NCI-H524 treated with DMSO at 0.1 percent for 48 hours (cell line): Measurements from ENCODE around the gene CIC.

Experiments used
- DNase-seq: peaks from one replicate; lab custom pipeline; 2025; lab: John Stamatoyannopoulos, UW

CIC gene

DNA sequence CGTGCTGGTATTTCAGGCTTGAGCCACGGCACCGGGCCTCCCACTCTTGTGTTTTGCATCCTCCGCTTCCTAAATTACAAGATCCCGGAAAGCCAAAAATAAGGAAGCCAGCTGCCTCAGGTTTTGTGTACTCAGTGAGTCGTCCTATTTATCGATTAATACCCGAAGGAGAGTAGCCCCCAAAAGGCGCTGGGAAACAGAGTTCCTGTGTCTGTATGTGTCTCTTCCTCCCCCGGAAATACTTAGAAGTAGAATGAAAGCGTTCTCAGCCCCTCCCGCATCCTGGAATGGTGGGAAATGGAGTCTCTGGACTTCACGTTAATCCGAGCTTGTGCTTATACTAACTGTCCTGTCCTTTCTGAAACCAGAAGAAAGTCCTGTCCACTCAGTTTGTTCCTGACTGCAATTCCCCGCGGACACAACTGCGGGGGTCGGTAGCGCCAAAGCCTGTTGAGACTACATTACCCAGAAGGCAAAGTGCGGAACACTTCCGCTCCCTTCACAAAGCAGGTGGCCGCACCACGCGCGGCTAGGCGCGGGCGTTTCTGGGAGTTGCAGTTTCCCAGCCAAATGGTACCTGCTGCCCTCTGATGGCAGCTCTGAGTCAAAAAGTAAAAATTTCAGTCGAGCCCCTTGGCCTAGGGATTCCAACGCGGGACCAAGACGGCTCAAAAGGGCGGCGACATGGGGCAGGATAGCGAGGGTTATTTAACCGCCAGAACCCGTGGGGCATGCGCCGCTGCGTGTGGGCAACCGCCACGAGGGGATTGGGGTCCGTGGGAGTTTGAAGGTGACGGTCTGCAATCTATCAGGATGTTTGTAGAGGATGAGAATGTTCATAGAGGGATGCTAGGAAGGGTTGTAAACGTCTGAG is 24.5 kb upstream of the CIC start:
- peak; percentile 79 for DNase-seq

DNA sequence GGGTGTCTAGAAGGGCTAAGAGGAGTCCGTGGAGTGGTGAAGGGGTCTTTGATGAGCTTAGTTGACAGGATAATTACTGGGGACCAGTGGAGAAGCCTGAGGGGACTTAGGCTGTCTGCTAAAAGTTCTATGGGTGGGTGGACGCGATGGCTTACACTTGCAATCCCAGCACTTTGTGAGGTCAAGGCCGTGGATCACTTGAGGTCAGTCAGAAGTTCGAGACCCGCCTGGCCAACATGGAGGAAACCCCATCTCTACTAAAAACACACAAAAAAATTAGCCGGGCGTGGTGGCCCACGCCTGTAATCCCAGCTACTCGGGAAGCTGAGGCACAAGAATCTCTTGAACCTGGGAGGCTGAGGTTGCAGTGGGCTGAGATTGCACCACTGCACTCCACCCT is 23.8 kb upstream of the CIC start:
- no peak for DNase-seq

DNA sequence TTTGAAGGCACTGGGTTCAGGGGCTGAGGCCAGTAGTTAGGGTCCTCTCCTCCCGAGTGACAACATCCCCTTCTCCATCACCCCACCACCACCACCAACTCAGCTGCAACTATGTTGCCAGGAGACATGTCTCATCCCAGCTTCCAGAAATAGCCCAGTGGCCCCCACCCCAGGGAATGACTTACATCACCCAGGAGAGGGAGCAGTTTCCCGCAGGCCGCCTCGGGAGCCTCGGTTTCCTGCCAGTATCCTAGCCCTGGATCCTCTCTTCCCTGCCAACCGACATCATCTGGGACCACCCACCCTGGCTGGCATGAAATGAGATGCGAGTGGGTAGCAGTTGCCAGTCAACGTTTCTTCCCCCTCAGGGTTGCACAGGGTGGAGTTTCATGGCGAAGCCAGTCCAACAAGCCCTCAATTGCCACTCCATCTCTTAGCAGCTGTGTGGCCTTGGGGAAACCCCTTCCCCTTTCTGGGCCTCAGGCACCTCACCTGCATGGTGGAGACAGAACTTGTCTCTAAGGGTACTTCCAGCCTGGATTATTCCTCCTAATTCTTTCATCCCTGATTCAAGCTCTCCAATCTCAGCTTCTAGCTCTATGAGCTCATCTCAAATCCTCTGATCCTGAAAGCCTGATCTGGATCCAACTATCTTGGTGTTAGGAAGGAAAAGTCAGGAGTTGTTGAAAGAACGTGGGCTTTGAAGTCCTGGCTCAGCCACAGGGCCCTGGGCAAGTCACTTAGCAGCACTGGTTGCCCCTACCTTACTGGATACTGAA is 22.7 kb upstream of the CIC start:
- DNase-seq: no peak

DNA sequence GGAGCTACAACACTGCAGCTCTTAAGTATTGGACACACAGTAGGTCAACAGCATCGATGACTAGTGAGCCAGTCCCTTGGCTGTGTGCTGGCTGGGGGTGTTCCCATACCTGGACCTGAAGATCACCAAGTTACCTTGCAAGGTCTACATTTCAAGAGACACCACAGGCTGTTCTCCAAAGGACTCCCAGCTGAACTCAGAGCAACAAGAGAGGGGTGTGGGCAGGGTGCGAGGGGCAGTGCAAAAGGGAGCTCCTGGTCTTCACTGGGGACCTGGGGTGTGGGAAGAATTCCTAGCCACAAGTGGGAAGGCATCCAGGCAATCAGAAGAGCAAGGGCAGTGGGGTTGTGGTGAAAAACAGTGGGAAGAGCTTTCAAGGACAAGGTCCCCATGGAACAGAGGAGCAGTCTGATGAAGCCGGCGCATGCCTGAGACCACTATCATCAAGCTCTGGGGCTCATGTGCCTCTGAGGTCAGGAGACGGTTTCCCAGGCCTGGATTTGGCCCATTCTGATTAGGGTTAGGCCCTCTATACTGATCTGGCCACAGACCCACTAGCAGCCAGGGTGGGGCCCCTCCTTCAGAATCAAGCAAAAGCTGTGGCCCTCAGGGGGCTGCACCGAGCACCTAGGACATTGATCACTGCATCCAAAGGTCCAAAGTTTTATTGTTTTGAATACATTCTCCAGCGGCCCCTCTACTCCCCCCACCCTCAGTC is 22.0 kb upstream of the CIC start:
- DNase-seq: no peak

DNA sequence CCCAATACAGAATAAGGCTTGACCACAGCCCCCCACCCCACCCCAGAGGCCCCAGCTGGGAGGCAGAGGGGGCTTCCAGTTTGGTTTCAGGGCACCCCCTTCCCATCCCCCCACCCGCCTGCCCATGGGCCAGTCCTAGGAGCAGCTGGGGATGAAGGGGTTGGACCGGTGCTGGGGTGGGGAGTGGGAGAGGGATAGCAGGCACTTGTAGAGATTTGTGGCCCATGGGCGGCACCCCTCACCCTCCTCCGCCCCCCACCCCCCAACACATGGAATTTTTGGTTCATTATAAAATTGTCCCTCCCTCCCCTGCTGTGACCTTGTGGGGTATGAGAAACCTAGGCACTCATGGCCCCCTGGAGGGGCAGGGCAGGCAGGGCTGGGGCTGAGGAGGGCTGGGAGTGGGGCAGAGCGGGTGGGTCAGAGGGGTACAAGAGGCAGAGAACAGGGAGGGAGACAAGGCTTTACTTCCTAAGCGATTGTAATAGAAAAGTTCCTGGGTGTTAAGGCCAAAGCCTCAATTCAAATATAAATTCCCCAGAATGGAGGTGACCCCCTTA is 21.3 kb upstream of the CIC start:
- DNase-seq: no peak

DNA sequence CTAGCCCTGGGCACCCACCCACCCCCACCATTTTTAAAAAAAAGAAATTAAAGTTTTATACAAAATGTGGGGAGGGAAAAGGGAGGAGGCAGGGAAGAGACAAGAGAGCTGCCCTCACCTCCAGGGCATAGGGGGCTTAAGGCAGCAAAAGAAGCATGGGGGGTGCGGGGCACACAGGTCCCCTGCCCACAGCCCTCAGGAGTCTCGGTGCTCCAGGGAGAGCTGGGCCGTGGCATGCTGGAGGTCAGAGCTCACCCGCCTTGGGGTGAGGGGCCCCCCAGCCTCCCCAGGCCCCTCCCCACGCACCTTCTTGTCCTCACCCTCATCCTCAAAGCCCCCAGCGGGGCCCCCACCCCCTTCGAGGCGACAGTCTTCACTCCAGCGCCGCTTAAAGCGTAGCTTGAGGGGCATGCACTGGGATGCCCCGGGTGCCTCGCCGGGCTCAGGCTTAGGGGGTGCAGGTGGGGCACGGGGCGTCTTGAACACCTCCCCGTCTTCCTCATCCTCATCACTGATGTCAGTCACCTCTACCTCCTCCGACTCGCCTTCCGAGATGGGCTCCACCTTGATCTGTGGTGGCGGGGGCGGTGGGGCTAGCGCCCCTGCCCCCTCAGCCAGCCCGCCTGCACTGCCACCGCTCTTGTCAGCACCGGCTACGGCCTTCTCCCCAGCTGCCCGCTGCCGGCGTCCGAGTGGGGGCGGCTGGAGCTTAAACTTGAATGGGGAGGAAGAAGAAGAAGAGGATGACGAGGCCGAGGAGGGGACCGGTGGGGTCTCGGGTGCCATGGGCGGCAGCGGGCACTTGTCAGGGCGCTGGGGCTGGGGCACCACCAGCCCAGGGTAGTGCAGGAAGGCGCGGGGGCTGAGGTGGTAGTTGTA is 20.5 kb upstream of the CIC start:
- DNase-seq: no peak

DNA sequence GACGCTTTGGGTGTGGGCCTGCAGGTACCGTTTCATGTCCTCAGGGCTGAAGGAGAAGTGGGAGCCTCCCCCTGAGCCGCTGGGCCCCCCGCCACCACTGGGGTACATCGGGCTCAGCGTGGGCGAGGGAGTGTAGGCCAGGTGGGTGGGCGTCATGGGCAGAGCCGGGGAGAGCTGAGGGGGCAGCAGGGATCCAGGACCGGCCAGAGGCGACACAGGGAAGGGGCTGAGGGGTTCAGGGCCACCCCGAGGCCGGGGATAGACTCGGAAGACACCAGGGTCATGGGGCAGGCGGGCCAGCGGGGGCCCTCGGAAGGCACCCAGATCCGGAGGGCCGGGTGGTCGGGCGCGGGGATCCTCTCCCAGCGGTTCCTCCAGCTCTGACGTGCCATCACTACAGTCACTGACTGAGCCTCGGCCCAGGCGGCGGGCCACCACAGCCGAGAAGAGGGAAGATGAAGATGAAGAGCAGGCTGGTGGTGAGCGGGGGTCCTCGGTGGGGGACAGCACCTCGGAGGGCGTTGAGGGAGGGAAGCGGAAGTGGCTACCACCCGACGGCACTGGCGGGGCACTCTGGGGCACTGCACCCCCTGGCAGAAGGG is 19.8 kb upstream of the CIC start:
- DNase-seq: no peak

DNA sequence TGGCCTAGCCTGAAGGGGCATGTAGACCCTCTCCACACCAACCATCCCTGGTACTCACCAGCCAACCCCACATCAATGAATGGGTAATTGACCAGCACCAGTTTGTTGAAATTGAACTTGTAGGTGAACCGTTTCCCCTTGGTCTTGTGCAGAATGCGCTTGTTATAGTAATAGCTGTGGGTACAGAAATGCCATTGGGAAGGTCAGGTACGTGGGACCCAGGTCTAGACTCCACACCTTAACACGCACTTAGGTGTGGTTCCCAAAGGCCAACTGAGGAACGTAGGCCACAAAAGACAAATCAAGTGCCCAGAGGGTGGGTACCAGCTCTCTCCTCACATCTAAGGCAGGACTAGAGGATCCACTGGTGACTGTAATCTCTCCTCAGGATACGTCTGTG is 19.3 kb upstream of the CIC start:
- DNase-seq: no peak

DNA sequence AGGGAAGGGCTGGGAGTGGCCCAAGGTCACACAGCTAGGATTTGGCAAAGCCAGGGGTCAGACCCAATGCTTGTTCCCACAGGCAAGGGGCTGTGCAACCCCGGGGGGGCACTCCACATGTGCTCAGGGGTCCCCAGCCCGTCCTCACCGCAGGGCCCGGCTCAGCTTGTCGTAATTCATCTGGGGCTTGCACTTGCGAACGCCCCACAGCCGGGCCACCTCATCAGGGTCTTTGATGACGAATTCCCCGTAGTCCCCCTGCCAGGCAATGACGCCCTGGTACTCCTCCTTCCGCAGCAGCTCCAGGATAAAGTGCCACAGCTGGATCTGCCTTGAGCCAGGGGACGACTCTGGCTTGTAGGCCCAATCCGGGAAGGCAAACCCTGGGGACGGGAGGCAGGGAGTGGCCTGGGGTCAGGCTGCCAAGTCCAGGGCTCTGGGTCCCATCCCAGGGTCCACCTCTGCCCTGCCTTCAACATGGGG is 18.8 kb upstream of the CIC start:
- no peak for DNase-seq

DNA sequence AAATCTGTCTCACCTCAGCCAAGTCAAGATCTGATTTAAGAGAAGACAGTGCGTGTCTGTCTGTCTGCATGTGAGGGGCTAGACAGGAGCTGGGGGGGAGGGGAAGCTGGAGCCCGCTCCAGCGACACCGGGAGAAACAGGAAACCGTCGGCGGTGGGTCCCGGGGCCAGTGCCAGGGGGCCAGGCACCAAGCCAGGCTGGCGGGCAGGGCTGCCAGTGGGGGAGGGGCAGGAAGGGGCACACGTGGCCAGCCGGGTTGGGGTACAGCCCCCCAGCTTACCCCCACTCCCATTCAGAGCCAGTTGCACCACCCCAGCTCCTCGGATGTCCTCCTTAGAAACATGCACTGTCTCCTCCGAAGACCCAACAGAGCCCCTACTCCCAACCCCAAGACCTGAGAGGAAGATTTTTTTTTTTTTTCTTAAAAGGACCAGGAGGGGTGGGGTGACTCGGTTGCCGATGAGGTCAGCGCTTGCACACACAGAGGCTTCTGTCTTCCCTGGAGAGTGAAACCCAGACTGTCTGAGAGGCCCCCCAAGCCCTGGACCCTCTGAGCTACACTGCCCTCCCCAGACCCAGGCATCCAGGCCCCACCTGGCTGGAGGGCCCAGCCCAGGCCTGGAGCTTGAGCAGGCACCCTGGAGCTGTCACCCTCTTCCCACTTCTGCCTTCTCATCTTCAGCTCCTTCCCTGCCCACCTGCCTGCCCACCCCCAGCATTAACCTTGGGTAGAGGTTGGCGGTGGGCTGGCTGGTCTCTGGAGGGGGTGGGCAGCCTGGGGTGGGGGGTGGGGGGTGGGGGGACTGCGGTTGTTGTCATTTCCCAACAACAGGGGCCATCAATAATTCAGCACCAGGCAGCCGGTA is 18.2 kb upstream of the CIC start:
- DNase-seq: no peak

DNA sequence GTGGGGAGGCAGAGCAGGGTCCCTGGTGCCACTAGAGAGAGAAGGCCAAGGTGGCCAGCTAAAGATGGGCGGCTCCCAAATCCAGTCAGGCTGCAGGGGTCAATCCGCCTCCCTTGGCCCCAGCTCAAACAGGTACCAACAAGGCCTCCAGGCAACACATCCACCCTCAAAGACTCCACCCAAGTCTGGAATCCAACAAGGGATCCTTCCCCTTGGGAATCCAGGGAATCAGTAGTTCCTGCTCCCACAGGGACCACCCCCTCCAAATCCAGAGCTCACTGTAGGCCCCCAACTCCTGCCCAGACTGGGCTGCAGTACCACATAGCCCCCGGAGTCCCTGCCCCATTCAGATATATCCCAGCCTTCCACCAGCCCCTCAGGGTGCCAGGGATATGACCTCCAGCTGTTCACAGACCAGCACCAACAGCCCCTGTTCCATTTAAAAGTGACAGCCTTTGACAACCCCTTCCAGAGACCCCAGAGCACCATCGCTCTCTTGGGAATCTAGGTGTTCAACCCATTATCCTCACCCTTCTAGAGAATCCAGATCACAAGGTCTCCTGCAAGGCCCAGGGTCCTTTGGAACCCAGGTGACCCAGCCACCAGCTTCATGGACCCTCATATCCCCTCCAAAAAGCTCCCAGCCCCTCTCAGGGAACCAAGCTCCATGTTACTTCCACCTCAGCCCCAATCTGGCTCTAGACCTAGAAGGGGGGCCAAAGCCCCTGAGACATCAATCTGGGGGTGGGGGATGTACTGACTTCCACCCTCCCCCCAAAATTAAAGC is 17.3 kb upstream of the CIC start:
- DNase-seq: no peak

DNA sequence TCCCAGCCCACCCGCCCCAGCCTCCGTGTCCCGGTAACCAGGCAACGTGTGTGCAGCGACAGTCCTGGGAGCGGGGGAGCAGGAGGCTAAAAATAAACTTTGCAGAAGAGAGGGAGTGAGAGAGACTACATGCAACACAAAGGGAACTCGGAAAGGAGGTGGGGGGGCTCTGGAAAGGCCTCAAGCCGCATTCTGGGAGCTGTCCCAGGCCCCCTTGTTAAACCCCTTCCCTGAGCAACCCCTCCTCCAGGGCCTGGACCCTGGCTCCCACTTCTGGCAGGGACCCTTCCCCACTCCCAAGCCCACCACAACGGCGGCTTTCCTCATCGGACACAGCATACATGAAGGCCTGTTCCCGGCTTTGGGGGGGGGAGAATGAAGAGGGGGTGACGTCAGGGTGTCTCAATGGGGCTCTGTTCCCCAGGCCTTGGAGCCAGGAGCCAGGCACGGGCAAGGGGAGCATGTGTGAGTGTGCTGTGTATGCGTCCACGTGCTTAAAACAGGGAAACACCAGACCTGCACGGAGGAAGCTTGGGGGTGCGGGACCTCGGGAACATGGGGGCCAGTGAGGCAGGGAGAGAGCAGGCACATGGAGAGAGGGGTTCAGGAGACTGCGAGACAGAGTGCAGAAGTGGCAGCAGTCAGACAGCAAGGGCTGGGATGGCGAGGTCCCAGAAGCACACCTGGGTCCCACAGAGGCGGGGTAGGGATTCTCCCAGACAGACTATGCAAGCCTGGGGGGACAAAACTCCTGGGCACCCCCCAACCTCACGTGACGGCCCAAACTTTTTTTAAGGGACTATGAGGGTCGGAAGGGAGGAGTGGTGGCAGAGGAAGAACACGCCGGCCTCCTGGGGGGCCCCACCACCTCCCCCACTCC is 16.4 kb upstream of the CIC start:
- DNase-seq: no peak

DNA sequence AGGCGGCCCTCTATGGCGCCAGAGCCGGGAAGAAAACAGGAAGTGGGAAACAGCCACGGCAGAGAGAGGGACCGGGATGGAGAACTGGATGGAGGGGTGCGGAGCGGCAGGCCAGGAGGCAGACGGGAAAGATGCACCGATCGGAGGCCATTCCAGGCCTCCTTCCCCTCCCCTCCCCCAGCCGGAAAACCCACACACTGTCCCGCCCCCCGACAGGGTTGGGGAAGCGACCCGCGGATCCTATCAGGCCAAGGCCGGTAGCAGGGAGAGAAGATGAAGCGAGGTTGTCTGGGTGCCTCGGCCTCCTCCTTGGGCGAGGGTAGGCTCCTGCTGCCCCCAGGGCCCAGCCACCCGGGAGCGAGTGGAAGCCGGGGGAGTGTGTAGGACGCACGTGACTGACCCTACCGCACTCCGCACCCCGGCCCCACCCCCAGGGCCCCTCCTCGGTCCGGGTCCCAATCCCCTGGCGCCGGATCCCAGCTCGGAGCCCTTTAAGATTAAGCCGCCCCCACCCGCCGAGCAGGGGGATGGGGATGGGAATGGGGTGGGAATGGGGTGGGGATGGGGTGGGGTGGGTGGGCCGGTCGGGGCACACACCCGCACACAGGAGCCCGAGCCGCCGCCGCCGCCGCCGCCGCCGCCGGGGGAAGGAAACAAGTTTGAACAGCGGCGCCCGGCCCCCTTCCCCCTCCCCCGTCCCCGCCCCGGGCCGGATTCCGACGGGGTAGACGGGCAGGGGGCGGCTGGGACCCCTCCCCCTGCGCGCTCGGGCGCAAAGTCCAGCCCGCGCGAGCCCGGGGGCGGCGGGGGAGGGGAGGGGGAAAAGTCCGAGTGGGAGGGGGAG is 15.6 kb upstream of the CIC start:
- no peak for DNase-seq

DNA sequence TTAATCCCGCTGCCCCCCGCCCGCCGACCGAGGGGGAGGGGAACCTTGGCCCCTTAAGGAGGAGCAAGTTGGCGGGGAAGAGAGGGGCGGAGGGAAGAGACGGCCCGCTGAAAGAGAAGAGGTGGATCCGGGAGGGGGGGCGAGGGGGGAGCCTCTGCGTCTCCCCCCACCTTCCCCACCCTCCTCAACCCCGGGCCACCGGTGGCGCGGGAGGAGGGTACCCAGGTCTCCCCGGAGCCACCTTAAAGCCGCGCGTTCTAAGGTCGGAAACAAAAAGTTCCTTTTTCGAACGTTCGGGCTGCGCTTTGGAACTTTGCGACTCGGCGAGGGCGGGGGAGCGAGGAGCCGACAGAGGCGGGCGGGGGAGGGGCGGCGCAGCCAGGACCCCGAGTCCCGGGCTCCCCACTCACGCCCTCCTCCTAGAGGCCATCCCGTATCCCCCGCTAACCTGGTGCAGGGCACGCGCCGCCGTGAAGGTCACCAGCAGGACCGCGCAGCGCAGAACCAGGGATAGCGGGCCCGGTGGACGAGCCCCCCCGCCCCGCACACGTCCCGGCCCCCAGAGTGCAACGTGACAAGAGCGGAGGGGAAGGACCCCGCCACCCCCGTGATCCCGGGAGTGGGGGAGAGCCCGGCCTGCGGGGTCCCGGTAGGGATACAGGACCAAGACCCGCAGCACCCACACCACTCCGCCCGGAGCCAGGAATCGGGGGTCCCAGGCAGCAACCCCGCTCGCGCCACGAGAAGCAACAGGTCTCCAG is 14.8 kb upstream of the CIC start:
- no peak for DNase-seq

DNA sequence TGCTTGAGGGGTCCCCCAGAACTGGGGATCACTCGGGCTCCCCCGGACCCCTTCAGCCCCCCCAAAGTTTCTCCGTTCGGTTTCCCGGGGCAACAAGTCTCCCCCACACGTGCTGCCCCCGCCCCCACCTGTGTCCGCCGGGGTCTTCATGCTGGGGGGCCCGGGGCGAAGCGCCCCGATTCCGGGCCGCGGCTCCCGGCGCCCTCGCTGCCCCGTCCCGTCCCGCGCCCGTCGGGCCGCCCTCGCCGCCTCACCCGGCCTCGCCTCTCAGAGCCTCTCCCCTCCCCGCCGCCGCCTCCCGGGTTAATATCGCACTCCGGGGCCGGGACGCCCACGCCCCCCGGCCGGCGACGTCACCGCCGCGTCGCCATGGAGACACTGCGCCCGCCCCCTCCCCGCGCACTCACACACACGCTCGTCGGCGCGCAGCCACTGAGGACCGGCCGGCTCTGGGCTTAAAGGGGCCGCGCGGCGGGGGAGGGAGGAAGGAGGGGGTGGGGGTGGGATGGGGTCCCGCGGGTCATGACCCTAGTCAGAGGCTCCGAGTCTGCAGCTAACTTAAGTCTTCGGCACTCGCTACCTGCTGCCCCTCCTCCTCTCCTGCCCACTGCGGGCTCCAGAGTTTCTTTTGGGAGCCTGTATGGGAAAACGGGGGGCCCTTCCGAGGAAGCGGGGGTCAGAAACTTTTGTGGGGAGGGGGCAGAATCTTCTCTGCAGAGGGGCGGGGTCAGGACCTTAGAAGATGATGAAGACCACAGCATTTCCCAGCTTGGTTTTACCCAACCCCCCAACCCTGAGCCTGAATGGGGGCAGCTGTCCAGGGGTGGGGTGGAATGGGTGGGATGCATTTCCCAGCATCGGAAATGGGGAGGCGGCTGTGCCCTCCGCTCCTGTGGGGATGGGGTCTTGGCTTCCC is 13.9 kb upstream of the CIC start, which contains the start of gene ERF:
TSS of gene ERF (minus strand) at position 279 of the 916 bp plus-strand sequence. CDS start at position 150, 129 bp downstream.
- DNase-seq: no peak
